GM18951 (cell line): Measurements from ENCODE around the gene CYP2W1.
"Not testable (repeated sequence)": the region's sequence is repeated elsewhere in the genome, so short reads cannot be mapped to it uniquely, and the experiment has no call there.

Experiments used
- POLR2A ChIP-seq: IDR thresholded peaks from 4 replicates; pipeline ENCODE4 v1.6.1; 2011; ENCODE audit warnings: mild to moderate bottlenecking; ENCODE audit not compliant: insufficient read length, insufficient read depth; ENCODE audit errors: extremely low read depth
- in situ Hi-C: fragments of 300-500 bp; cut with MboI; formaldehyde crosslinking; loops from one replicate; pipeline ENCODE4 v1.12.0; 2022; ENCODE audit warnings: low sequenced_read_pairs, mixed read lengths, inconsistent platforms; ENCODE audit not compliant: unreplicated experiment

Gene CYP2W1

GRCh38 chr7:992709-993607 is 10.0 kb downstream of the CYP2W1 start:
- TF ChIP-seq POLR2A: peak; percentile 36
- in situ Hi-C loops: loop anchor here (10.0 kb wide), 2 partner anchors 52 to 172 kb away; partner anchors contain the start of genes GPR146 and ZFAND2A

GRCh38 chr7:994592-995308 is 11.8 kb downstream of the CYP2W1 start:
- TF ChIP-seq POLR2A: no peak
- in situ Hi-C loops: loop anchor here (5.0 to 10.0 kb wide), 3 partner anchors 50 to 170 kb away; partner anchors contain the start of genes GPR146 and ZFAND2A

DNA sequence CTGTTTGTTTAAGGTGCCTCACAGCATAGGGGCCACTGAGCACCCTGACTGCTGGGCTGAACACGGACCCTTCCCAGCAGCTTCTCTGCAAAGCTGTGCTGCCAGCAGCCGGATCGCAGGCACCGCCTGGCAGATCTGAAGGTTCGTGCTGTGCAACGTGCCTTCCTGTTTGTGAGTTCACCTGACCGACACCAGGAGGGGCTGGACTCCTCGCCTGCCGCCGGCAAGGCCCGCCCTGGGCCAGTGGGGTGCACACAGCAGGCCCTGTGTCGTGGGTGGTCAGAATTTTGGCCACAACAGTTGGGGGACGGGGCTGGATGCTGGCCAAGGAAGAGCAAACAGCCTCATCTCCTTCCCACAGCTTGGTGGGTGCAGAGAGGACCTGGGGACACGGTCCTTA is 12.6 kb downstream of the CYP2W1 start:
- TF ChIP-seq POLR2A: no peak
- in situ Hi-C loops: loop anchor here (5.0 to 10.0 kb wide), 3 partner anchors 49 to 169 kb away; partner anchors contain the start of genes GPR146 and ZFAND2A

- in situ Hi-C loops: loop anchor here (5.0 to 10.0 kb wide), 3 partner anchors 49 to 169 kb away; partner anchors contain the start of genes GPR146 and ZFAND2A
- TF ChIP-seq POLR2A: no peak
These were observed 13.3 kb downstream of the CYP2W1 start for GRCh38 chr7:996079-996872.

DNA sequence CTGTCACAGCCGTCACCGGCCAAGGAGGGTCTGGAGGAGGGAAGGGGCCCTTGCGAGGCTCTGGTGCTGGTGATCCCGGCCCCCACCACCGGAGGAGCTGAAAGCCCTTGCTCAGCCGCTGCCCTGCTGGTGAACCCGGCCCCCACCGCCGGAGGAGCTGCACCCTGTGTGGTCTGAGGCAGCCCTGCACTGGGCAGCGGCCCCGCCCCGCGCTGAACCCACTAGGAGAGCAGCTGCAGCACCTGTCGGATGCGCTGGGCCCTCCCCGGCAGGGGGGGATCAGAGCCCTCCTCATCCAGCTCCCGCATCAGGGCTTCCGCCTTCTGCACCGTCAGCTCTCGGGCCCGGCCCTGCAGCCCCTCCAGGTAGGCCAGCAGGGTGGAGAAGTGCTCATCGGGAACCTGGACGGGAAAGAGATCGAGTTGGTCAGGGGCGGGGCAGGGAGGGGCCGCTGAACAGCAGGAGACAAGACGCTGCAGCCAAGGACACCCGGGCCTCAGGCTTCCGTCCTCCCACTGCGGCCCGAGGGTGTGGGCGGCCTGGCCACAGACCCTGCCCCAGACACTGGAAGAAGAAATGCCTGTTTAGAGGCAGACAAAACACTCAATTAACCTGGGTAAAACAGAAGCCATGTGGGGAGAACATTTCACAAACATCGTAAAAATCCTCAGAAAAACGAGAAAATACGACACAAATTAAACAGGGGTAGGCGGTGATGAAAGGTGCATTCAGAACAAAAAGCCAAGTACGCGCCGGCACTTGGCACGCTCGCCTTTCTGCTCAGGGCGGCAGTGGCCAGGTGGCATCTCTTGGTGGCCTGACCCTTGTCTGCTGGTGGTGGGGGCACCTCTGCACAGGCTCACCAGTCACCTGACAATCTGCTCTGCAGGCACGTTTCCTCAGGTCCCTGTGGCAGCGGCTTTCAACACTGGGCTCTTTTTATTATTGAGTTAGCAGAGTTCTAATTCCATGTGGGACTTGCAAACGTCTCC is 14.7 kb downstream of the CYP2W1 start:
- no peak for TF ChIP-seq POLR2A
- in situ Hi-C loops: loop anchor here (5.0 to 10.0 kb wide), 3 partner anchors 47 to 167 kb away; partner anchors contain the start of genes GPR146 and ZFAND2A

GRCh38 chr7:999149-999879 is 16.3 kb downstream of the CYP2W1 start:
- in situ Hi-C loops: loop anchor here (5.0 to 10.0 kb wide), 3 partner anchors 45 to 165 kb away; partner anchors contain the start of genes GPR146 and ZFAND2A
- no peak for TF ChIP-seq POLR2A

- no peak for TF ChIP-seq POLR2A
- in situ Hi-C loops: loop anchor here (5.0 to 10.0 kb wide), 3 partner anchors 45 to 165 kb away; partner anchors contain the start of genes GPR146 and ZFAND2A
These were observed 17.3 kb downstream of the CYP2W1 start for GRCh38 chr7:999941-1000935.

- in situ Hi-C loops: not testable (repeated sequence)
These were observed 18.2 kb downstream of the CYP2W1 start for GRCh38 chr7:1001069-1001770.

GRCh38 chr7:1002026-1002425 is 19.0 kb downstream of the CYP2W1 start:
- in situ Hi-C loops: not testable (repeated sequence)

DNA sequence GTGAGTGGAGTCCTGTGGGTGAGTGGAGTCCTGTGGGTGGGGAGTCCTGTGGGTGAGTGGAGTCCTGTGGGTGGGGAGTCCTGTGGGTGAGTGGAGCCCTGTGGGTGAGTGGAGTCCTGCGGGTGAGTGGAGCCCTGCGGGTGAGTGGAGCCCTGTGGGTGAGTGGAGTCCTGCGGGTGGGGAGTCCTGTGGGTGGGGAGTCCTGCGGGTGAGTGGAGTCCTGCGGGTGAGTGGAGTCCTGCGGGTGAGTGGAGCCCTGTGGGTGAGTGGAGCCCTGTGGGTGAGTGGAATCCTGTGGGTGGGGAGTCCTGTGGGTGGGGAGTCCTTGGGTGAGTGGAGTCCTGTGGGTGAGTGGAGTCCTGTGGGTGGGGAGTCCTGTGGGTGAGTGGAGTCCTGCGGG is 19.5 kb downstream of the CYP2W1 start:
- in situ Hi-C loops: not testable (repeated sequence)
